GM12801 (cell line): ENCODE data around the gene SNX33.

ENCODE experiments used
- TF ChIP-seq, protein P1 (sequence below): IDR thresholded peaks from one replicate; pipeline ENCODE4 v1.5.1; 2011; ENCODE audit warnings: control low read depth; ENCODE audit not compliant: insufficient read length; ENCODE audit errors: extremely low read depth

Gene SNX33

DNA sequence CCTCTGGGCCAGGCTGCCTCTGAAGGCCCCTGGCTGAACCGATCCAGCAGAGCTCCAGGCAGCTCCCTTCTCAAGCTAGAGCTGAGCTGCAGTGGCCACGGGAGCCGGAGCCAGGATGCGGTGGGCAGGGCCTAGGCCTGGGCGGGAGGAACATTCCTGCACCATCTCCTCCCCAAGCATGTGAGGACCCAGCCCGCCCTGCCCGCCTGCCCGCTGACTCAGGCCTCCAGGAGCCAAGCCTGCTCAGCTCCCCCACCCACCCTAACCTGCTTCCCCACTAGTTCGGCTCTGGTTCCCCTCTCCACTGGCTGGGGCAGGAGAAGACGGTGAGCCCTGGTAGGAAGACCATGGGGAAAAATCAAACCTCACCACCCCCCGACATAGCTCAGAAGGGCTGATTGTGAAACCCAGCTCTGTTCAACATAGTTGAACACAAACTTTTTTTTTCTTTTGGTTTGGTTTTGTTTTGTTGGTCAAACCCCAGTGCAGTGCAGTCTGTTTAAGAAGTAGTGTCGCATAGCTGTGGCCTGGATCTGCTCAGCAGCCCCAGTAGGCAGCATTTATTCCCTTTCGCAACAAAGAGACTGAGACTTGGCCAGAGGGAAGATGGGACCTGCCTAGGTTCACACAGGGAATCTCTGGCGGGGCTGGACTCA is 13.5 kb downstream of the SNX33 start:
- TF ChIP-seq, protein P1, sequence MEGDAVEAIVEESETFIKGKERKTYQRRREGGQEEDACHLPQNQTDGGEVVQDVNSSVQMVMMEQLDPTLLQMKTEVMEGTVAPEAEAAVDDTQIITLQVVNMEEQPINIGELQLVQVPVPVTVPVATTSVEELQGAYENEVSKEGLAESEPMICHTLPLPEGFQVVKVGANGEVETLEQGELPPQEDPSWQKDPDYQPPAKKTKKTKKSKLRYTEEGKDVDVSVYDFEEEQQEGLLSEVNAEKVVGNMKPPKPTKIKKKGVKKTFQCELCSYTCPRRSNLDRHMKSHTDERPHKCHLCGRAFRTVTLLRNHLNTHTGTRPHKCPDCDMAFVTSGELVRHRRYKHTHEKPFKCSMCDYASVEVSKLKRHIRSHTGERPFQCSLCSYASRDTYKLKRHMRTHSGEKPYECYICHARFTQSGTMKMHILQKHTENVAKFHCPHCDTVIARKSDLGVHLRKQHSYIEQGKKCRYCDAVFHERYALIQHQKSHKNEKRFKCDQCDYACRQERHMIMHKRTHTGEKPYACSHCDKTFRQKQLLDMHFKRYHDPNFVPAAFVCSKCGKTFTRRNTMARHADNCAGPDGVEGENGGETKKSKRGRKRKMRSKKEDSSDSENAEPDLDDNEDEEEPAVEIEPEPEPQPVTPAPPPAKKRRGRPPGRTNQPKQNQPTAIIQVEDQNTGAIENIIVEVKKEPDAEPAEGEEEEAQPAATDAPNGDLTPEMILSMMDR: no peak

- TF ChIP-seq, protein P1: no peak
Observed at GRCh38 chr15:75661756-75662140, 14.0 kb downstream of the SNX33 start.

DNA sequence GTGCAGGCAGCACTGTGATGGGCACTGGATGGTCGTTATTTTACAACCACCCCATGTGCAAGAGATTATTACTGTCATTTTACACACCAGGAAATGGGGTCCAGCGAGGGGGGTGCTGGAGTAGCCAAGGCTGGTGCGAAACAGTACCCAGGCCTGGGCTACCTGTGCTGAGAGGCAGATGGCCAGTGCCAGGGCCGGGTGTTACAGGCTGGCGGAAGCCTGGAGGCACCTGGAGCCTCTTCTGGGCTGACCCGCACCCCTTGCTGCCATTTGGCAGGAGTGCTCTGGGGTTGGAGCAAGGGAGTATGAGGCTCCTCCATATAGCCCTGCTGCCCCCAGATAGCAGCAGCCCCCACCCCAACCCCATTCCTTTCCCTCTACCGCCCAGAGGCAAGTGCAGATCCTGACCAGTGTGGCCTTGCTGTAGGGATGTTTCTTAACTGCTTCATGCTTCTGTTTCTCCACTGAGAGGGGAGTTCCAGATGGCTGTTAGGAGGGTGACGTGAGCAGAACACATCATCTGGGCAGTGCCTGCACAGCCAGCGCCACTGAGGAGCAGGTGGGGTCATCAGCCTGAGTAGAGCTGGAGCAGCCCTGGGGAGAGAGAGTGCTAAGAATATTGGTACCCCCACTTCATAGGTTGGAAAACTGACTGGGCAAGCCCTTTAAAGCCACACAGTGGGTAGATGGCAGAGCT is 15.3 kb downstream of the SNX33 start:
- TF ChIP-seq, protein P1: no peak

- TF ChIP-seq, protein P1: no peak
Observed at GRCh38 chr15:75663931-75664421, 16.3 kb downstream of the SNX33 start.

- TF ChIP-seq, protein P1: no peak
Observed at GRCh38 chr15:75666823-75667501, 19.2 kb downstream of the SNX33 start.

GRCh38 chr15:75669191-75669878 is 21.6 kb downstream of the SNX33 start:
- TF ChIP-seq, protein P1: no peak

GRCh38 chr15:75669879-75670212 is 22.1 kb downstream of the SNX33 start:
- TF ChIP-seq, protein P1: no peak
